ENCODE data around the gene FLT1.

Gene FLT1

GRCh38 chr13:28355046-28355821, 139.7 kb downstream of the FLT1 start:
- no peak overlapping the region for H3K4me3 ChIP-seq (ENCODE audit: low read depth, low read length, poor library complexity, severe bottlenecking)
- H3K79me2 ChIP-seq (ENCODE audit: insufficient read depth, low read length) = no peaks in the 10 kb centered on the region
- no peaks in the 10 kb centered on the region for H3K9me2 ChIP-seq (ENCODE audit: low read depth, low read length)
- H2AFZ ChIP-seq (ENCODE audit: low read length) = no peak overlapping the region
- no peak for TF ChIP-seq CTCF (IDR thresholded peaks at IDR 0.05; ENCODE audit: low read length)
- TF ChIP-seq EZH2 (IDR thresholded peaks at IDR 0.05; ENCODE audit: borderline replicate concordance, low read length) = no peak
- H3K9me3 ChIP-seq (ENCODE audit: low read length) = no peaks in the 10 kb centered on the region
- no peak overlapping the region for H3K4me2 ChIP-seq (ENCODE audit: low read length)
- H4K20me1 ChIP-seq (ENCODE audit: insufficient read depth, low read length) = no peaks in the 10 kb centered on the region
- no peak overlapping the region for H3K9ac ChIP-seq (ENCODE audit: low read length)
- no peak overlapping the region for H3K27ac ChIP-seq (ENCODE audit: low read depth, low read length, poor library complexity, severe bottlenecking)
- H3K27me3 ChIP-seq (ENCODE audit: insufficient read depth, low read length) = no peaks in the 10 kb centered on the region
- no peaks in the 10 kb centered on the region for H3F3A ChIP-seq (ENCODE audit: insufficient read depth, low read length)
- H3K4me1 ChIP-seq (ENCODE audit: insufficient read depth, low read length, severe bottlenecking) = no peaks in the 10 kb centered on the region
- no peaks in the 10 kb centered on the region for H3K36me3 ChIP-seq (ENCODE audit: insufficient read depth, low read length)

GRCh38 chr13:28353679-28354078, 141.2 kb downstream of the FLT1 start:
- H3K4me3 ChIP-seq (ENCODE audit: low read depth, low read length, poor library complexity, severe bottlenecking) = no peak overlapping the region
- H3K36me3 ChIP-seq (ENCODE audit: insufficient read depth, low read length) = no peaks in the 10 kb centered on the region
- H3K9ac ChIP-seq (ENCODE audit: low read length) = no peak overlapping the region
- H3K9me3 ChIP-seq (ENCODE audit: low read length) = no peaks in the 10 kb centered on the region
- no peaks in the 10 kb centered on the region for H3K79me2 ChIP-seq (ENCODE audit: insufficient read depth, low read length)
- no peaks in the 10 kb centered on the region for H3F3A ChIP-seq (ENCODE audit: insufficient read depth, low read length)
- no peaks in the 10 kb centered on the region for H3K9me2 ChIP-seq (ENCODE audit: low read depth, low read length)
- TF ChIP-seq EZH2 (IDR thresholded peaks at IDR 0.05; ENCODE audit: borderline replicate concordance, low read length) (no peak), CTCF (IDR thresholded peaks at IDR 0.05; ENCODE audit: low read length) (no peak)
- H3K4me2 ChIP-seq (ENCODE audit: low read length) = no peak overlapping the region
- H3K27me3 ChIP-seq (ENCODE audit: insufficient read depth, low read length) = no peaks in the 10 kb centered on the region
- H4K20me1 ChIP-seq (ENCODE audit: insufficient read depth, low read length) = no peaks in the 10 kb centered on the region
- no peak overlapping the region for H2AFZ ChIP-seq (ENCODE audit: low read length)
- no peak overlapping the region for H3K27ac ChIP-seq (ENCODE audit: low read depth, low read length, poor library complexity, severe bottlenecking)
- no peaks in the 10 kb centered on the region for H3K4me1 ChIP-seq (ENCODE audit: insufficient read depth, low read length, severe bottlenecking)

- Histone ChIP-seq H3F3A (ENCODE audit: insufficient read depth, low read length) (no peaks in the 10 kb centered on the region), H3K27ac (ENCODE audit: low read depth, low read length, poor library complexity, severe bottlenecking) (no peak overlapping the region), H3K4me2 (ENCODE audit: low read length) (no peak overlapping the region), H3K9me3 (ENCODE audit: low read length) (no peaks in the 10 kb centered on the region), H3K4me3 (ENCODE audit: low read depth, low read length, poor library complexity, severe bottlenecking) (no peak overlapping the region), H3K9ac (ENCODE audit: low read length) (no peak overlapping the region), H3K27me3 (ENCODE audit: insufficient read depth, low read length) (no peaks in the 10 kb centered on the region), H2AFZ (ENCODE audit: low read length) (no peak overlapping the region), H4K20me1 (ENCODE audit: insufficient read depth, low read length) (no peaks in the 10 kb centered on the region), H3K4me1 (ENCODE audit: insufficient read depth, low read length, severe bottlenecking) (no peaks in the 10 kb centered on the region), H3K36me3 (ENCODE audit: insufficient read depth, low read length) (no peaks in the 10 kb centered on the region), H3K79me2 (ENCODE audit: insufficient read depth, low read length) (no peaks in the 10 kb centered on the region), H3K9me2 (ENCODE audit: low read depth, low read length) (no peaks in the 10 kb centered on the region)
- TF ChIP-seq CTCF (IDR thresholded peaks at IDR 0.05; ENCODE audit: low read length) = no peak
- no peak for TF ChIP-seq EZH2 (IDR thresholded peaks at IDR 0.05; ENCODE audit: borderline replicate concordance, low read length)
These were observed 144.8 kb downstream of the FLT1 start for GRCh38 chr13:28349907-28350654.

All from OCI-LY1 (cell line).